Astrocyte (in vitro differentiated cells and primary cell): Measurements from ENCODE around the gene C22orf39. TPM values are rescaled to one million over a fixed set of nuclear protein-coding genes. Genes with fewer than 3 reads are reported as not detected.

Experiments
- DNase-seq: peaks from one replicate; pipeline ENCODE4 v3.0.0-alpha.2; 2010; ENCODE audit warnings: low read depth
- FAIRE-seq: peaks from 2 replicates; lab custom pipeline; 2011; peaks lifted over from hg19 to GRCh38; lab: Jason Lieb, UNC
- H2AFZ ChIP-seq: 2 replicates; pipeline ENCODE4 v1.6.0; 2012; ENCODE audit warnings: low read depth, low read length, inconsistent platforms
- H3K27ac ChIP-seq: 2 replicates; pipeline ENCODE4 v1.5.1; 2011; ENCODE audit warnings: low read depth, low read length, inconsistent platforms
- H3K27me3 ChIP-seq: 2 replicates; pipeline ENCODE4 v1.6.0; 2011; ENCODE audit warnings: low read length, inconsistent platforms; ENCODE audit not compliant: insufficient read depth
- H3K36me3 ChIP-seq: 2 replicates; pipeline ENCODE4 v1.5.1; 2011; ENCODE audit warnings: low read length, inconsistent platforms; ENCODE audit not compliant: insufficient read depth
- H3K4me1 ChIP-seq: 2 replicates; pipeline ENCODE4 v1.5.1; 2011; ENCODE audit warnings: low read length, inconsistent platforms; ENCODE audit not compliant: insufficient read depth
- H3K4me2 ChIP-seq: 2 replicates; pipeline ENCODE4 v1.6.0; 2012; ENCODE audit warnings: low read length, inconsistent platforms
- H3K4me3 ChIP-seq: 2 replicates; pipeline ENCODE4 v1.5.1; 2011; ENCODE audit warnings: low read depth, mild to moderate bottlenecking, low read length, inconsistent platforms; ENCODE audit not compliant: insufficient read depth
- H3K79me2 ChIP-seq: 2 replicates; pipeline ENCODE4 v1.6.0; 2012; ENCODE audit warnings: mild to moderate bottlenecking, low read length, inconsistent platforms; ENCODE audit not compliant: insufficient read depth
- H3K9ac ChIP-seq: 2 replicates; pipeline ENCODE4 v1.6.0; 2012; ENCODE audit warnings: mild to moderate bottlenecking, low read length, inconsistent platforms
- H3K9me3 ChIP-seq: 2 replicates; pipeline ENCODE4 v1.5.1; 2012; ENCODE audit warnings: low read depth, mild to moderate bottlenecking, low read length, inconsistent platforms; ENCODE audit not compliant: insufficient read depth
- H4K20me1 ChIP-seq: 2 replicates; pipeline ENCODE4 v1.6.0; 2012; ENCODE audit warnings: low read length, inconsistent platforms; ENCODE audit not compliant: insufficient read depth
- H3K27ac Mint-ChIP-seq: one replicate; pipeline ENCODE4 v1.8.0; 2021; ENCODE audit warnings: mild to moderate bottlenecking, mixed read lengths; ENCODE audit not compliant: unreplicated experiment
- H3K27me3 Mint-ChIP-seq: one replicate; pipeline ENCODE4 v1.8.0; 2021; ENCODE audit warnings: low read depth, mixed read lengths; ENCODE audit not compliant: unreplicated experiment
- H3K36me3 Mint-ChIP-seq: one replicate; pipeline ENCODE4 v1.8.0; 2021; ENCODE audit warnings: low read depth, mixed read lengths; ENCODE audit not compliant: unreplicated experiment
- H3K4me1 Mint-ChIP-seq: one replicate; pipeline ENCODE4 v1.8.0; 2021; ENCODE audit warnings: low read depth, mixed read lengths; ENCODE audit not compliant: unreplicated experiment
- H3K4me3 Mint-ChIP-seq: one replicate; pipeline ENCODE4 v1.8.0; 2021; ENCODE audit warnings: mild to moderate bottlenecking, moderate library complexity, mixed read lengths; ENCODE audit not compliant: unreplicated experiment
- H3K9me3 Mint-ChIP-seq: one replicate; pipeline ENCODE4 v1.8.0; 2021; ENCODE audit warnings: mild to moderate bottlenecking, mixed read lengths; ENCODE audit not compliant: unreplicated experiment
- EZH2 ChIP-seq: IDR thresholded peaks from 2 replicates; pipeline ENCODE4 v1.6.1; 2012; ENCODE audit warnings: mild to moderate bottlenecking, low read length, inconsistent platforms; ENCODE audit not compliant: insufficient read depth
- total RNA-seq: library from RNA; stranded (reverse); gene quantifications from 2 replicates; pipeline ENCODE4 v1.2.1, GENCODE V29; 2021
- TF ChIP-seq, protein P1 (sequence below): IDR thresholded peaks from 2 replicates; pipeline ENCODE4 v1.5.1; 2011; ENCODE audit warnings: low read depth, mild to moderate bottlenecking, inconsistent platforms, low read length, moderate library complexity; ENCODE audit not compliant: insufficient read depth

The C22orf39 gene
- total RNA-seq, 1 donor from 2014 or later, result 14.5 TPM

DNA sequence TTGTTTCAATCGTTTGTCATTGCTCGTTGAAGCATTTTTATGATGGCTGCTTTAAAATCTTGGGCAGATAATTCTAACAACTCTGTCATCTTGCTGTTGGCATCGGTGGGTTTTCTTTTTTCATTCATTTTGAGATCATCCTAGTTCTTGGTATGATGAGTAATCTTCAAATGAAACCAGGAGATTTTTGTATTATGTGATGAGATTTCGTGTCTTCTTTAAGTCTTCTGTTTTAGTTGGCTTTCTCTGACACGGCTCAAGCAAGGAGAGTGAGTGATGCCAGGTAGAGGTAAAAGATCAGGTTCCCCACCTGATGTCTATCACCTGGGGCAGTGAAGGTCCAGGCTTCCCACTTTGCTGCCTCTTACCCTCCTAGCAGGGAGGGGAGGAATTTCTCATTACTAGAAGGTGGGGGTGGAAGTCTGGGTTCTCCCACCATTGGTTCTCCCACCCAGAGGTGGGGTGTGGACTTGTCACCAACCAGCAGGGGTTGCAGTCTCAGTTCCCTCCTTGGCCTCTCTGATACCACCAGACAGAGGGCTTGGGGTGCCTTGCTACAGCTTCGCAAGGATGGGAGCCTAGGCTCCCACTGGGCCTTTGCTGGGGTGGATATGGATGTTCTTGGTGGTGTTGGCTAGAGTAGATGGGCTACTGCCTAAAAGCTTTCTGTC is 45.1 kb upstream of the C22orf39 start:
- Histone ChIP-seq H3K9ac (no peak overlapping the region), H2AFZ (no peak overlapping the region), H3K4me2 (no peak overlapping the region), H3K27ac (no peak overlapping the region), H4K20me1 (no peaks in the 10 kb centered on the region), H3K4me3 (no peak overlapping the region), H3K36me3 (no peaks in the 10 kb centered on the region), H3K79me2 (no peaks in the 10 kb centered on the region), H3K9me3 (no peaks in the 10 kb centered on the region), H3K4me1 (peaks cover 8% of the 10 kb centered on the region), H3K27me3 (no peaks in the 10 kb centered on the region)
- FAIRE-seq (no peak), DNase-seq (no peak)
- peaks cover 5% of the 10 kb centered on the region for H3K4me1 Mint-ChIP-seq
- H3K27me3 Mint-ChIP-seq, result peaks cover 1% of the 10 kb centered on the region
- H3K4me3 Mint-ChIP-seq, result no peak overlapping the region
- H3K9me3 Mint-ChIP-seq, result no peaks in the 10 kb centered on the region
- no peak overlapping the region for H3K27ac Mint-ChIP-seq
- TF ChIP-seq, protein P1, sequence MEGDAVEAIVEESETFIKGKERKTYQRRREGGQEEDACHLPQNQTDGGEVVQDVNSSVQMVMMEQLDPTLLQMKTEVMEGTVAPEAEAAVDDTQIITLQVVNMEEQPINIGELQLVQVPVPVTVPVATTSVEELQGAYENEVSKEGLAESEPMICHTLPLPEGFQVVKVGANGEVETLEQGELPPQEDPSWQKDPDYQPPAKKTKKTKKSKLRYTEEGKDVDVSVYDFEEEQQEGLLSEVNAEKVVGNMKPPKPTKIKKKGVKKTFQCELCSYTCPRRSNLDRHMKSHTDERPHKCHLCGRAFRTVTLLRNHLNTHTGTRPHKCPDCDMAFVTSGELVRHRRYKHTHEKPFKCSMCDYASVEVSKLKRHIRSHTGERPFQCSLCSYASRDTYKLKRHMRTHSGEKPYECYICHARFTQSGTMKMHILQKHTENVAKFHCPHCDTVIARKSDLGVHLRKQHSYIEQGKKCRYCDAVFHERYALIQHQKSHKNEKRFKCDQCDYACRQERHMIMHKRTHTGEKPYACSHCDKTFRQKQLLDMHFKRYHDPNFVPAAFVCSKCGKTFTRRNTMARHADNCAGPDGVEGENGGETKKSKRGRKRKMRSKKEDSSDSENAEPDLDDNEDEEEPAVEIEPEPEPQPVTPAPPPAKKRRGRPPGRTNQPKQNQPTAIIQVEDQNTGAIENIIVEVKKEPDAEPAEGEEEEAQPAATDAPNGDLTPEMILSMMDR, result no peak
- no peak for TF ChIP-seq EZH2
- H3K36me3 Mint-ChIP-seq, result no peaks in the 10 kb centered on the region

GRCh38 chr22:19490628-19491230 is 43.2 kb upstream of the C22orf39 start:
- no peak overlapping the region for H2AFZ ChIP-seq
- FAIRE-seq (no peak), DNase-seq (no peak)
- H3K4me1 ChIP-seq, result no peaks in the 10 kb centered on the region
- no peaks in the 10 kb centered on the region for H3K79me2 ChIP-seq
- no peak overlapping the region for H3K4me3 Mint-ChIP-seq
- H3K36me3 ChIP-seq, result no peaks in the 10 kb centered on the region
- no peak overlapping the region for H3K27ac Mint-ChIP-seq
- no peak overlapping the region for H3K27ac ChIP-seq
- H3K4me2 ChIP-seq, result no peak overlapping the region
- H3K4me3 ChIP-seq, result no peak overlapping the region
- H3K9me3 Mint-ChIP-seq, result no peaks in the 10 kb centered on the region
- H3K27me3 Mint-ChIP-seq, result no peaks in the 10 kb centered on the region
- no peaks in the 10 kb centered on the region for H3K36me3 Mint-ChIP-seq
- H3K4me1 Mint-ChIP-seq, result no peaks in the 10 kb centered on the region
- H3K9me3 ChIP-seq, result no peaks in the 10 kb centered on the region
- TF ChIP-seq EZH2, result no peak
- TF ChIP-seq, protein P1, result no peak
- no peak overlapping the region for H3K9ac ChIP-seq
- H4K20me1 ChIP-seq, result no peaks in the 10 kb centered on the region
- no peaks in the 10 kb centered on the region for H3K27me3 ChIP-seq
